ENCODE measurements around the gene GPLD1.

GPLD1 gene

DNA sequence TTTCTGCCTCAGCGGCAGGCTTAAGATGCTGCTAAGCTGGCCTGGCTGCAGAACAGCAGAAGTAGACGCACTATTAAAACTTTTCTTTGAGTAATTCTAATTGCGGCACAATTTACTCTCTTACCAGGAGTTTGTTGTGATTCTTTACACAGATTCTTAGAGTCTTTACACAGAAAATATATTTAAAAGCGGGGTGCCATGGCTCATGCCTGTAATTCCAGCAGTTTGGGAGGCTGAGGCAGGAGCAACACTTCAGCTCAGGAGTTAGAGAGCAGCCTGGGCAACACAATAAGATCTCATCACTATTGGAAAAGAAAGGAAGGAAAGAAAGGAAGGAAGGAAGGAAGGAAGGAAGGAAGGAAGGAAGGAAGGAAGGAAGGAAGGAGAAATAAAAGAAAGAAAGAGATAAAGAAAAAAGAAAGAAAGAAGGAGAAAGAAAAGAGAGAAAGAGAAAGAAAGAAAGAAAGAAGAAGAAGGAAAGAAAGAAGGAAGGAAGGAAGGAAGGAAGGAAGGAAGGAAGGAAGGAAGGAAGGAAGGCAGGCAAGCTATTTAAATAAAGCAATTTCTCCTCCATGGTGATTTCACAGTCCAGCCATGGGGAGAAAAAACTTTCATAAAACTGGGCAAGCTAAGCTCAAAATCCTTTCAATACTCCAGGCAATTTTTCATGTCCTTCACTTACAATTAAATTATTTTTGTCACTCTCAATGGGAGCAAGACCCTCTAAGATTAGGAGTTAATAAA, 107.7 kb downstream of the GPLD1 start:
- DNase-seq (ENCODE audit: low read depth): no peak

DNA sequence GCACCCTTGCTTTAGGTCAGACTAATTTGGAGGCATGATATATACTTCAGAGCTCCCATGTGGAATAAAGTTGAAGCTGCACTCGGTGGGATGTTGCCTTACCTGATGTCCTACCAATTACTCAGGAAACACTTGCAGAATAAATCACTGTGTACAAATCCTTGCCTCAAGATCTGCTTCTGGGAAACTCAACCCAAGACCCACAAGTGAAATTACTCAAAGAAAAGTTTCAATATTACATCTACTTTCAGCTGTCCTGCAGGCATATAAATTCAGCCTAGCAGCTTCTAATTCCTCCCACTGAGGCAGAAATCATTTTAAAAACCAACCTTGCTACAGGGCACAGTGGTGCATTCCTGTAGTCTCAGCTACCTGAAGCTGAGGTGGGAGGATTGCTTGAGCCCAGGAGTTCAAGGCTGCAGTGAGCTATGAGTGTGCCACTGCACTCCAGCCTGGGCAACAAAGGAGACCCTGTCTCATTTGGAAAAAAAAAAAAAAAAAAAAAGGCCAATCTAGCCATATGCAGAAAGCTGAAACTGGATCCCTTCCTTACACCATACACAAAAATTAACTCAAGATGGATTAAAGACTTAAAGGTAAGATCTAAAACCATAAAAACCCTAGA, 110.8 kb downstream of the GPLD1 start:
- no peak for DNase-seq (ENCODE audit: low read depth)
